ENCODE data around the gene WDPCP.
"Not testable (repeated sequence)": the region's sequence is repeated elsewhere in the genome, so short reads cannot be mapped to it uniquely, and the experiment has no call there.

WDPCP gene

DNA sequence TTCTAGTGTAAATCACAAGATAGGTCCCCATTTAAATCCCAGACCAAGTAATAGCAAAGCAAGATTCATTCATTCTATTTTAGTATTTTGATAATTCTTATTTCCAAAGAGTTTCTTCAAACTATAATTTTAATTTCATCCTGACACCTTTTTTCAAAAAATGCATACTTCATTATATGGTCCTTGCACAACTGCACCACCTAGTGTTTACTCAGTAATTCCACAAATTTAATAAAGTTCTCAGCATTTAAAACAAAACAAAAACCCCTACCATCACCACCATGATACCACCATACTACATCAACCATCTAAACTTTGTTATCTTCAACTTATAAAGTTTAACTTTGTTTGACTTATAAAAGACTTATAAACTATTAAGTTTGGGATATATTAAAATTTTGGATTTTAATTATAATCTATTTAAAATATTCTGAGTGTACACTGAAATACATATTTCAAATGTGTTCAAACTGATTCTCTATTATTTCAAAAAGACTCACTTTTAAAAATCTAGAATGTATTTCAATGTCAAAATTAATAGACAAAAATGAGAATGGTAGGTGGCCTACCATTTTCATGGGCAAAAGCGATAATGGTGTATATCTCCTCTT is 44.2 kb downstream of the WDPCP start:
- no peak for DNase-seq (ENCODE audit: low read depth in 1 of 2, low spot score in 1 of 2)

DNA sequence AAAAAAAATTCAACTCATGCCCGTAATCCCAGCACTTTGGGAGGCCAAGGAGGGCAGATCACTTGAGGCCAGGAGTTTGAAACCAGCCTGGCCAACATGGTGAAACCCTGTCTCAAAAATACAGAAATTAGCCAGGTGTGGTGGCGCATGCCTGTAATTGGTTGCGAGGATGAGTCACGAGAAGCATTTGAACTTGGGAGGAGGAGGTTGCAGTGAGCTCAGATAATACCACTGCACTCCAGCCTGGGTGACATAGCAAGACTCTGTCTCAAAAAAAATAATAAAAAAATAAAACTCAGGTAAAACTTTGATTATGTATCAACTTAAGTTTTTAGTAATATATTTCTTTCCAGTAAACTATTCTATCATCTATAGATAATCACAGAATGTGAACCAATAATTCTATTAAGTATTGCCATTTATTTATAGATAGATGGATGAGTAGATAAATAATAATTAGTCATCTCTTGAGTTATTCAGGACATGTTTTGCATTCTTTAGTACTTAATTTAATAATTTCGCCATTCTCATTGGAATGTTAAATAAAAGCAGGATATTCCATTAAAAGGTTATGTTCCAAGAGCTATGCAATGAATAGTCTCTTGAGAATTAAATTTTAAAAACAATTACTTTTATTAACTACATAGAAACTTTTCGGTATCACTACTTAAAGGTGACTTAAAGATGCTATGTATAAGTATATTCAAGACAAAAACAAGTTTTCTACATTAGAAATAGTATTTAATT is 48.7 kb downstream of the WDPCP start:
- DNase-seq (ENCODE audit: low read depth in 1 of 2, low spot score in 1 of 2), result no peak

DNA sequence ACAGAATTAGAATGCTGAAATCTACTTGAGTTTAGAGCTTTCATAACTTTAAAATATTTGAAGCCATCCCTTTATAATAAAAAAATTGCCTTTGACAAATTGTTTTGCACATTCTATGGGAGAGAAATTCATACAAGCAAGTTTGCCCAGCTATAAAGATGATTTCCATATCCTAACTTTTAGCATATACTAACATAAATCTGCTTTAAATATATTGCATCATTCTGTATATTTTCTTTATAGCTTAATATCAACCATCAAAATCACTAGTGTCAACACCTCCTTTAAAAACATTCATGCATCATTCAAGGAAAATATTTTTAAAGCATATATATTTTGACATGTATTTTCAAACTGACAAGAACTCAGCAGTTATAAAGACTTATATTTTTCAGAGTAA is 49.9 kb downstream of the WDPCP start:
- DNase-seq (ENCODE audit: low read depth in 1 of 2, low spot score in 1 of 2), result no peak

DNA sequence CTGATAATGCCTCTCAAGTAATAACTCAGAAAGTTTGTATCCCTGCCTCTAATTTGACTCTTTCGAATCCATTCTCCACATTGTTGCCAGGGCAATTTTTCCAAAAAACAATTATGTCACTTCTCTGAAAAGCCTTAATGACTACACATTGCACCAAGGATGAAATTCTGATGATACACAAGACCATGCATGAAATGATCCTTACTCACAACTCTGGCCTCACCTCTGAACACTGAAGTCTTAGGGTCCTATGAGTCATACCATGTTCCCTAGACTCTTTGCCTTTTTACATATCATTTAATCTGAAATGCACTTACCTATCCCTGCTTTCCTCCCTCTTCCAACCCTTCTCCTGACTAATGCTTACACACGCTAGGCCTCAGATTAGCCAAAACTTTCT is 51.0 kb downstream of the WDPCP start:
- no peak for DNase-seq (ENCODE audit: low read depth in 1 of 2, low spot score in 1 of 2)

DNA sequence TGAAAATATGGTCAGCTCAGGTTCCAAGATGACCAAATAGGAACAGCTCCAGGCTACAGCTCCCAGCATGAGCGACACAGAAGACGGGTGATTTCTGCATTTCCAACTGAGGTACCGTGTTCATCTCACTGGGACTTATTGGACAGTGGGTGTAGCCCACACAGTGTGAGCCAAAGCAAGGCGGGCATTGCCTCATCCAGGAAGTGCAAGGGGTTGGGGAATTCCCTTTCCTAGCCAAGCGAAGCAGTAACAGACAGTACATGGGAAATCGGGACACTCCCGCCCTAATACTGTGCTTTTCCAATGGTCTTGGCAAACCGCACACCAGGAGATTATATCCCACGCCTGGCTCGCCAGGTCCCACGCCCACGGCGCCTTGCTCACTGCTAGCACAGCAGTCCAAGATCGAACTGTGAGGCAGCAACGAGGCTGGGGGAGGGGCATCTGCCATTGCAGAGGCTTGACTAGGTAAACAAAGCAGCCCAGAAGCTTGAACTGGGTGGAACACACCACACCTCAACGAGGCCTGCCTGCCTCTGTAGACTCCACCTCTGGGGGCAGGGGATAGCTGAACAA is 57.5 kb downstream of the WDPCP start:
- no peak for DNase-seq (ENCODE audit: low read depth in 1 of 2, low spot score in 1 of 2)

DNA sequence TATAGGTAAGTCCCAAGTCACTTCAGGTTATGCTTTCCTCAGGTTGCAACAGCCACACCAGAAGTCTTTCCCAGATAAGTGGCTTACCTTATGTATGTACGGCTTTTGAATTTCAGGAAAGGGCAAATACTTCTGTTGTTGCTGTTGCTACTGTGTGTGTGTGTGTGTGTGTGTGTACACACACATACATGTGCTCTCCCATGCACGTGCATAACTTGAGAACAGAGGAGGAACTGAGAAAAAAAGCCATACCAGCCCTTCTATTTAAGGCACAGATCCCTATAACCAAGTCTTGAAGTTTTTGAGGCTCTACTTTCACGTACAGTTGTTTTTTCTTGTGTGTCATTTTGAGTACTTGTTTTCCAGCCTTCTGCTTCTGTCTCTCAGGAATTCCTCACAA is 62.4 kb downstream of the WDPCP start:
- no peak for DNase-seq (ENCODE audit: low read depth in 1 of 2, low spot score in 1 of 2)

DNA sequence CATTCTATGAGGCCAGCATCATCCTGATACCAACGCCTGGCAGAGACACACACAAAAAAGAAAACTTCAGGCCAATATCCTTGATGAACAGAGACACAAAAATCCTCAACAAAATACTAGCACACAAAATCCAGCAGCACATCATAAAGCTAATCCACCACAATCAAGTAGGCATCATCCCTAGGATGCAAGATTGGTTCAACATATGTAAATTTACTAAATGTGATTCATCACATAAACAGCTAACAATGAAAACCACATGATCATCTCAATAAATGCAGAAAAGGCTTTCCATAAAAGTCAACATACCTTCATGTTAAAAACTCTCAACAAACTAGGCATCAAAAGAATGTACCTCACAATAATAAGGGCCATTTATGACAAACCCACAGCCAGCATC is 65.3 kb downstream of the WDPCP start:
- no peak for DNase-seq (ENCODE audit: low read depth in 1 of 2, low spot score in 1 of 2)

DNA sequence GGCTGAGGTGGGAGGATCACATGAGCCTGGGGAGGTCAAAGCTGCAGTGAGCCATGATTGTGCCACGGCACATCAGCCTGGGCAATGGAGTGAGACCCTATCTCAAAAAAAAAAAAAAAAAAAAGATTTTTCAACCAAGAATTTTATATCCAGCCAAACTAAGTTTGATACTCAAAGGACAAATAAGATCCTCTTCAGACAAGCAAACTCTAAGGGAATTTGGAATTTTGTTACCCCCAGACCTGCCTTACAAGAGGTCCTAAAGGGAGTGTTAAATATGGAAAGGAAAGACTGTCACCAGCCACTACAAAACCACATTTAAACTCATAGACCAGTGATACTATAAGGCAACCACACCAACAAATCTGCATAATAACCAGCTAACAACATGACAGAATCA is 67.5 kb downstream of the WDPCP start:
- DNase-seq (ENCODE audit: low read depth in 1 of 2, low spot score in 1 of 2), result no peak

DNA sequence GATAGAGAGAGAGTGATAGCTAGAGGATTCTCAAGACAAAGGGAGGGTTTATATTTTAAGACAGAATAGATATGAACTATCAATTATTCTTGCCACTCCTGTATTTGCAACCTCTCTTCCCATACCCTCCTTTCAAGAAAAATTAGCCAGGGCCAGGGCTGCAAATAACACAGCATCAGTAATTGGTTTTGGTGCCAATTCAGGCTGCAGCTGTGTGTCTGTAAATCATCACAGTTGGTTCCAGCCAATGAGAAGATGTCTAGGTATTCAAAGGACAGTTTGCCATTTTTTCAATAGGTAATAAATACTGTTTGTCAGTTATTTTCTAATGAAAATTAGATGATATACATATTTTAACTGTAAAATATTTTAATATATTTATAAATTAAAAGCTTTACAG is 73.5 kb downstream of the WDPCP start:
- no peak for DNase-seq (ENCODE audit: low read depth in 1 of 2, low spot score in 1 of 2)

DNA sequence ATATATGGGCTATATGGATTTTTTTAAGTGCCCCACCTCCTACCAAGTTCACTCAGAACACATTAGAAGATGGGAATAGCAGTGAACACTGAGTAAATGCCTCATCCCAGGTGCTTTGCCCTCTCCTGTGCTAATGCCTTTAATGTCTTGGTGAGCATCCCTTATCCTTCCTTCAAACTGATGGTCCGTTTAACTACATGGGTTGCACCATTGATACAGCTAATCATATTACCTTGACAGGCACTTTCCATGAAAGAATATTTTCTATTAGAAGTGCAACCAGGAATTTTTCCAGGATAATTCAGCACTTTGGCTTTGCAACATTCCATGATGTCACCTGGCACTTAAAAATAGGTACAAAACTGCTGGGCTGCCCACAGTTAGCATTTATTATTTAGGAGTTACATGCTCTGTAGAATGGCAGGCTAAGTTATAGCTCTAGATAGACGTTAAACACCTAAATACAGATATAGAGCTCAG is 74.0 kb downstream of the WDPCP start:
- DNase-seq (ENCODE audit: low read depth in 1 of 2, low spot score in 1 of 2), result no peak

DNA sequence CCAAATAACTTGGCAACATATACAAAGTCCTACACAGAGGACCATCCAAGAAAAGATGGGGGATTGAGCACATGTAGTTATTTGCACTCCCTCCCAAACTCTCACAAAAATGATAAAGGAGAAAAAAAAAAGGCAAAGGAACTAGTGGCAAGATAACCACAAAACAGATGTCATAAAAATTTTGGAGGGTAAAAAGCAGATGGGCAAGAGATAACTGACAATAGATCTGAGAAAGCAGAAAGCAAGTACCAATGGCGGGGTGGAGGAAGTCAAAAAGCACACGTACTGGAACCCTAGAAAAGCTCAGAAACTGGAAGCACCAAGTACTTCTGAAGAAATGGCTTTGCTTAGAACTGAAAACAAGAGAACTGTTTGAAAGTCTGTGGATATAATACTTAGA is 82.0 kb downstream of the WDPCP start:
- no peak for DNase-seq (ENCODE audit: low read depth in 1 of 2, low spot score in 1 of 2)

DNA sequence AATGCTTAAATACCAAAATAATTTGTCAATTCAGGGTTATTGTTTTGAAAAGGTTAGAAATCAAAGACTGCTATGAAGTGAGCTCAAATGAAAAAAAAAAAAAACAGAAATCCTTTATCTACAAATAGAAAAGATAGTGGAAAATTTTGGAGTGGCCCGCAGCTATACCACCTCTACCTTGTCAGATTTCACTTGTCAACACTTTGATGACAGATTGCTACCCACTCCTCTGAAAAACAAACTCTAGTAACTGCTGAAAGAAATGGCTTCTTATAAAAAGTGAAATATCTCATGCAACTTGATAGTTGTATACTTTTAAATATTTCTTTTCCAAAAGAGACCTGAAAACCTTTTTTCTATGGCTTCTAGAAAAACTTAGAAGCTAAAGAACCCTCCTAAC is 84.5 kb downstream of the WDPCP start:
- DNase-seq (ENCODE audit: low read depth in 1 of 2, low spot score in 1 of 2), result no peak

DNA sequence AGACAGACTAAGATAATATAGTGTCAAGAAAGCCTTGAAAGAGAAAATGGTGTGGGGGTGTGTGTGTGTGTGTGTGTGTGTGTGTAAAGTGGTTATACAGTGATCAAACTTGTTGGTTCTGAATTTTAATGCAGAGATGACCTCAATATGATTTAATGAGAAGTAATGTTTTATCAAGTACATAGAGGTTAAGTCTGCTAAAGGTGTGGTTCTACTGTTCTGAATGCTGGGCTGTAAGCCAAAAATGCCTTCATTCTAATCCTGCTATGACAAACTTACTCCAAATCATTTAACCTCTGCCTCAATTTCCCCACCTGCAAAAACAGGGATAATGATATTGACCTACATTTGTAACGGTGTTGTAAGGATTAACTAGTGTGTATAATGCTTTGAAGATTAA is 87.9 kb downstream of the WDPCP start:
- DNase-seq (ENCODE audit: low read depth in 1 of 2, low spot score in 1 of 2), result no peak

DNA sequence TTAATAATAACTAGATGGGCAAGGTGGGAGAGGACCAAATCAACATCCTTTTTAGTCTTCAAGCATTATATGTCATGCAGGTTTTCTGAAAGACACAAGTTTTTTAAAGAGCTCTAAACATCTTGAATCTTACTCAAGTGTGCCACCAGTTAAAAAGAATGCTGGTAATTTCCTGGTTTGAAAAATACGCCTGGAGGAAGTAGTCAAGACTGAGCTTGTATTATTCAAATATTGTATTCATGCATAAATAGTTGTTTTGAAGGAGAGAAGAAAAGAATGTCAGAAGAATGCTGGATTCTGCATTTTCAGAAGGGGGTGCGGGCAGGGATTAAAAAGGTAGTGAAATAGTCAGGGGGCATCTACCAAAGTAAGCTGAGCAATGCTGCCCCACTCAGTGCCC is 90.7 kb downstream of the WDPCP start:
- no peak for DNase-seq (ENCODE audit: low read depth in 1 of 2, low spot score in 1 of 2)

DNA sequence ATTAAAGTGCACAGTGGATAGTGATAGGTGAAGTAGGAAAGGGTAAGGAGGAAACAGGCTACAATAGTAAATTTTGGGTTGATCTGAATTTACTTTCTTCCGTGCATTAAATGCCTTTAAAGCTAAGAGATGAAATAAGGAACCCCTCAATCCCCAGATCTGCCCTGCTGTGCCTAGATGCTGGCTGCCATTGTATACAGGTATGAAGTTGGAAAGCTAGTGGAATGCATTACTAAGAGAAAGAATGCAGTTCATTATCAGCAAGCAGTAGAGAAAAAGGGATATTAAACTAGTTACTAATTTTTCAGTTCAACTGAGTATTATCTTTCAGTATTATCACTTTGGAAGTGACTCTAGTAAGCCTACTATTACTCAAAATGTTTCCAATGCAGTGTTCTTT is 93.3 kb downstream of the WDPCP start:
- DNase-seq (ENCODE audit: low read depth in 1 of 2, low spot score in 1 of 2), result no peak

DNA sequence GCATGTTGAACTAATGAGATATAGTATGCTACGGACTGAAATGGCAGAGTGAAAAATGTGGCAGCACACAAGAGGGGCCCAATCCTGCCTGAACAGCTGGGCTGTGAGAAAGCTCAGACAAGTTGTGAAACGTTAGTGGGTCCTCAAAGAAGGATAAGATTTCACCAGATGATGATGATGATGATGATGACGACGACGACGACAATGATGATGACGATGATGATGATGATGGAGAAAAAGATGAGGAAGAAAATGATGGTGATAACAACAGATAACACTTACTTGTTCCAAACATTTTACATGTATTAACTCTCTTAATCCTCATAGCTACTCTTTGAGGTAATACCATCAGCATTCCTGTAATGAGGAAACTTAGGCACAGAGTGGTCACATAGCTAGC is 94.2 kb downstream of the WDPCP start:
- no peak for DNase-seq (ENCODE audit: low read depth in 1 of 2, low spot score in 1 of 2)

DNA sequence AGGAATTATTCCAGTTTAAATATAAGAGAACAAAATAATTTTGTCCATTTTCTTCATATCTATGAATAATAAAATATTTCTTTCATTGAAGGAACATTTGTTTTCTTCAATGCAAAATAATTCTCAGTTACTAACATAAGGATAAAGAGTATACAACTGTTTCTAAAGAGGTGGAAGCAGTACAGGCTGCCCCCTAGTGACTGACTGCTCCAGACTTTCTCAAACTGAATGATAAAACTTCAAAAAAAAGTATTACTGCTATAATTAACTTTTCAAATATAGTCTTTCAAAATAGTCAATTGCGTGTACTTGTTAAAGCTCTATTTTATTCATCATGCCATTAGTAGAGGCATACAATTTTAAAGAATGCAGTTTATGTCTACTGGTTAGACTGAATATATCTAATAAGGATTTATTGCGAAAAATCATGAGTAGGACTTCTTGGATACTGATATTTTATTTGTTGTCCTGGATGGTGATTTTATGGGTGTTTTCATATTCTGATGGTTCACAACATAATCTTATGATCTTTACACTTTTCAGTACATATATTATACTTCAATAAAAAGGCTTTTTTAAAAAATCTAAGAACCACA is 100.1 kb downstream of the WDPCP start:
- no peak for DNase-seq (ENCODE audit: low read depth in 1 of 2, low spot score in 1 of 2)

DNA sequence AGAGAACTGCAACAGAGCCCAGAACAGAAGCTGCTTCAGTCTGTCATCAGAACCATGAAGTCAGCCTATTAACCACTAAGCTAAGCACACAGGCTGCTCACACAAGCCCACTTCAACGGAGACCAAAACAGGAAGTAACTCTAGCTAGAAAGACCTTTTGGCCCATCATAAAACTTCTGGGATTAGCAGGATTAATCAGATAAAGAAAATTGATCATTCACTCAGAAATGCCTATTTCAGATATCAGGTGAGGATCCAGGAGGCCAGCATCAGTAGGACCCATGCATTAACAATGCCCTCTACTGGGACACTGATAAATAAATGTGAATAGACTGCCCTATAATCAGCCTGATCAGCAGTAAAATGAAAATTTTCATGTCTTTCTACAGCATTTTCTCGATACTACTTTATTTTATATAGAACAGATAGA is 101.4 kb downstream of the WDPCP start:
- DNase-seq (ENCODE audit: low read depth in 1 of 2, low spot score in 1 of 2), result no peak

DNA sequence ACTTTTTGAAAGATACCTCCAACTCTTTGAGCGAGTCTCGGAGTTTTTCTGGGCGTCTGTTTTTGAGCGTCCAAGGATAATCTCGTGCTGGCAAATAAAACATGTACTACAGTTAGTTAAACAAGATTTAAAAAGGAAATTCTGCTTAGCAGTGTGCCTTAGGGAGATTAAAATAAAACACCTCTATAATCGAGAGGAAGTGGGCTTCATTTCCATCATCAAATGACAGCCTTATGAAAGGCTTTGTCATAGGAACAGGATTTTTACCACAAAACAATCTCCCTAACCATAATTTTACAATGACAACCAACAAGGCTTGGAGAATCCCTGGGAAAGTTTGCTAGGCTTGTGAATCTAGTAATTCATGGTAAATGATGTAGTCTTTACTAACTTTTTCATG is 103.4 kb downstream of the WDPCP start:
- no peak for DNase-seq (ENCODE audit: low read depth in 1 of 2, low spot score in 1 of 2)

DNA sequence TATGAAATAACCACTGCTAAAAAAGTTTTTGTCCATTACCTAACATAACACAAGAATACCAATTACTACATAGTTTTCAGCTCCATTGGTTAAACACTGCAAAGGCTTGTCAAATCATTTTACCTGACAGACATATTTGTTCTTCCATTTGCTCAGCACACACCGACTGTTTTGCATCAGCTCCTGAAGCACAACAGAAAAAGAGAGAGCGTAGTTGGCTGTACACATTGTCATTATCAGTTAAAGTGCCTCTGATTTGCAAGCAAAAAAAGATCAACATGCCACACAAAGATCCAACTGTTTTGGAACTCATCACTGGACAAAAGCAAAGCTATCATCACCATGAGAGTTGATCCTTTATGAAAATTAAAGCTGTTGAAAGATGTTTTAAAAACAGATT is 103.8 kb downstream of the WDPCP start:
- DNase-seq (ENCODE audit: low read depth in 1 of 2, low spot score in 1 of 2), result no peak

DNA sequence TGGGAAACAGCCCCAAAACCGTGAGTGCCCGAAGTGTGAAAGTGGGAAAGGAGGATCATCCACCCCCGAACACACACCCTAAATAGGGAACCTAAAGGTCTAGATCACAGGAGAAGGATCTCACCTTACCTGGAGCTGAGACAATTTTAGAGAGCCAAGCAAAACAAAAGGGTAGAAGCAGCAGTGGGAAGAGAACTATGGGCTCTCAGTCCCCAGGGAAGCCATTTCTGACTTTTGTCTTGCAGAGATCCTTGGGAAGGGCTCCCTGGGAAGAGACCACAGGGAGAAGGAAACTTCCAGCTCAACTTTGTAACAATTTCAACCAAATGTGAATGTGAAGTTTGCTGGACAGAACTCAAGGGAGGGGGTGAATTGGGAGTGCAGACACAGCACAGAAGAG is 110.6 kb downstream of the WDPCP start:
- DNase-seq (ENCODE audit: low read depth in 1 of 2, low spot score in 1 of 2), result no peak

DNA sequence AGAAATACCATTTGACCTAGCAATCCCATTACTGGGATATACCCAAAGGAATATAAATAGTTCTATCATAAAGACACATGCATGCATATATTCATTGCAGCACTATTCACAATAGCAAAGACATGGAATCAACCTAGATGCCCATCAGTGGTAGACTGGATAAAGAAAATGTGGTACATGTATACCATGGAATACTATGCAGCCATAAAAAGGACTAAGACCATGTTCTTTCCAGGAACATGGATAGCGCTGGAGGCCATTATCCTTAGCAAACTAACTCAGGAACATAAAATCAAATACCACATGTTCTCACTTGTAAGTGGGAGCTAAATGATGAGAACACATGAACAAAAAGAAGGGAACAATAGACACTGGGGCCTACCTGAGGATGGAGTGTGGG is 119.0 kb downstream of the WDPCP start:
- DNase-seq (ENCODE audit: low read depth in 1 of 2, low spot score in 1 of 2), result not testable (repeated sequence)

Data from stimulated activated CD4-positive, alpha-beta T cell treated with anti-CD3 and anti-CD28 coated beads, Interleukin-15, amount 100 ng/mL, for 1 hour (primary cell).